ENCODE results near the gene RFX8.

The RFX8 gene

GRCh38 chr2:101428422-101429176, 46.3 kb downstream of the RFX8 start:
- no peaks in the 10 kb centered on the region for H3K36me3 ChIP-seq (ENCODE audit: control insufficient read depth, insufficient read depth, low read length)
- H3K4me3 ChIP-seq (ENCODE audit: extremely low read depth, insufficient read depth, low read length, poor library complexity, severe bottlenecking), result no peak overlapping the region
- 83 to 85% methylated on average over 4 to 5 of the region's 10 CpGs for WGBS, 2 experiments (ENCODE audit: insufficient coverage in 2 of 2)
- H3K4me1 ChIP-seq (ENCODE audit: control insufficient read depth, insufficient read depth, low read length, poor library complexity, severe bottlenecking), result no peaks in the 10 kb centered on the region
- H3K9me3 ChIP-seq (ENCODE audit: control insufficient read depth, low read length), result no peaks in the 10 kb centered on the region
- no peak overlapping the region for H3K27ac ChIP-seq (ENCODE audit: low read depth, low read length, severe bottlenecking)

- Histone ChIP-seq H3K36me3 (ENCODE audit: control insufficient read depth, insufficient read depth, low read length) (no peaks in the 10 kb centered on the region), H3K9me3 (ENCODE audit: control insufficient read depth, low read length) (no peaks in the 10 kb centered on the region), H3K27ac (ENCODE audit: low read depth, low read length, severe bottlenecking) (no peak overlapping the region), H3K4me1 (ENCODE audit: control insufficient read depth, insufficient read depth, low read length, poor library complexity, severe bottlenecking) (no peaks in the 10 kb centered on the region), H3K4me3 (ENCODE audit: extremely low read depth, insufficient read depth, low read length, poor library complexity, severe bottlenecking) (no peak overlapping the region)
- 94 to 97% methylated on average over 11 of the region's 13 CpGs for WGBS, 2 experiments (ENCODE audit: insufficient coverage in 2 of 2)
Measured at GRCh38 chr2:101427743-101428142, 47.2 kb downstream of the RFX8 start.

DNA sequence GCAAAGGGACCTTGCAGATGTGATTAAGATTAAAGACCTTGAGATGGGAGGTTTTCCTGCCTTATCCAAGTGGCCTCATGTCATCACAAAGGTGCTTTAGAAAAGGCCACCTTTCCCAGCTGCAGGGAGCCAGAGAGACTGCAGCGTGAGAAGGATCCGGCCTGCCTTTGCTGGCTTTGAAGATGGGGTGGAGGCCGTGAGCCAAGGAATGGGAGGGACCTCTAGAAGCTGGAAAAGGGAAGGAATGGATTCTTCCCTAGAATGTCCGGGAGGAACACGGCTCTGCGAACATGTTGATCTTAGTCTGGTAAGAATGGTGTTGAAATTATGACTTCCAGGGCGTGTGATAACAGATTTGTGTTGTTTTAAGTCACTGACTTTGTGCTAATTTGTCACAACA, 47.7 kb downstream of the RFX8 start:
- Histone ChIP-seq H3K9me3 (ENCODE audit: control insufficient read depth, low read length) (no peaks in the 10 kb centered on the region), H3K4me3 (ENCODE audit: extremely low read depth, insufficient read depth, low read length, poor library complexity, severe bottlenecking) (no peak overlapping the region), H3K27ac (ENCODE audit: low read depth, low read length, severe bottlenecking) (no peak overlapping the region), H3K36me3 (ENCODE audit: control insufficient read depth, insufficient read depth, low read length) (no peaks in the 10 kb centered on the region), H3K4me1 (ENCODE audit: control insufficient read depth, insufficient read depth, low read length, poor library complexity, severe bottlenecking) (no peaks in the 10 kb centered on the region)
- 91 to 96% methylated on average over 4 to 7 of the region's 7 CpGs for WGBS, 2 experiments (ENCODE audit: insufficient coverage in 2 of 2)

GRCh38 chr2:101426822-101427221, 48.1 kb downstream of the RFX8 start:
- Histone ChIP-seq H3K36me3 (ENCODE audit: control insufficient read depth, insufficient read depth, low read length) (no peaks in the 10 kb centered on the region), H3K27ac (ENCODE audit: low read depth, low read length, severe bottlenecking) (no peak overlapping the region), H3K9me3 (ENCODE audit: control insufficient read depth, low read length) (no peaks in the 10 kb centered on the region), H3K4me3 (ENCODE audit: extremely low read depth, insufficient read depth, low read length, poor library complexity, severe bottlenecking) (no peak overlapping the region), H3K4me1 (ENCODE audit: control insufficient read depth, insufficient read depth, low read length, poor library complexity, severe bottlenecking) (no peaks in the 10 kb centered on the region)
- 91 to 93% methylated on average over 4 to 6 of the region's 7 CpGs for WGBS, 2 experiments (ENCODE audit: insufficient coverage in 2 of 2)

GRCh38 chr2:101420623-101421022, 54.3 kb downstream of the RFX8 start:
- Histone ChIP-seq H3K4me3 (ENCODE audit: extremely low read depth, insufficient read depth, low read length, poor library complexity, severe bottlenecking) (no peak overlapping the region), H3K36me3 (ENCODE audit: control insufficient read depth, insufficient read depth, low read length) (no peaks in the 10 kb centered on the region), H3K27ac (ENCODE audit: low read depth, low read length, severe bottlenecking) (no peak overlapping the region), H3K4me1 (ENCODE audit: control insufficient read depth, insufficient read depth, low read length, poor library complexity, severe bottlenecking) (no peaks in the 10 kb centered on the region), H3K9me3 (ENCODE audit: control insufficient read depth, low read length) (no peaks in the 10 kb centered on the region)
- WGBS, 2 experiments (ENCODE audit: insufficient coverage in 2 of 2), result 87 to 95% methylated on average over 3 to 4 of the region's 4 CpGs

DNA sequence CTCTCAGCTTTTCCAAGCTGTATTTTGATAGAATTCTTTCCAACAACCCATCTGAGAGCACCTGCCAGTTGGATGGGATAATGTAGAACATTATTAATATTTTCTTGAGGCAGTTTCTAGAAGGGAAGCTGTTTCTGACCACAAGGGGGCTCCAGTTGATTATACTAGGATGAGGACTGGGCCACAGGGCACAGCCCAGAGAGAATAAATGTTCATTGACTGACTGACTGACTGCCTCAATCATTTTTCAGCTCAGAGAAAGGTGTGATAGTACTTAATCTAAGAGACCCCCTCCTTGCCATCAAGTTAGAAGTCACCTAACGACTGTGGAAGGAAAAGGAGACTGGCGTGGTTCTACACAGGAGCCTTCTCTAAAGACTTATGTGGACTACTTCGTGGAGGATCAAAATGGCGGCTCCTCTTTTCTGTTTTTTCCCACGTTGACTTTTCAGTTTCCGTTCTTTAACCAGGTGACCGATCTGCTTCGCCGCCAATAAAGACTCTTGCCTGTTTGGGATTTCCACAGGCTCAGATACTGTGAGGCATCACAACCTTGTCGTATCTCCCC, 55.7 kb downstream of the RFX8 start:
- no peaks in the 10 kb centered on the region for H3K4me1 ChIP-seq (ENCODE audit: control insufficient read depth, insufficient read depth, low read length, poor library complexity, severe bottlenecking)

DNA sequence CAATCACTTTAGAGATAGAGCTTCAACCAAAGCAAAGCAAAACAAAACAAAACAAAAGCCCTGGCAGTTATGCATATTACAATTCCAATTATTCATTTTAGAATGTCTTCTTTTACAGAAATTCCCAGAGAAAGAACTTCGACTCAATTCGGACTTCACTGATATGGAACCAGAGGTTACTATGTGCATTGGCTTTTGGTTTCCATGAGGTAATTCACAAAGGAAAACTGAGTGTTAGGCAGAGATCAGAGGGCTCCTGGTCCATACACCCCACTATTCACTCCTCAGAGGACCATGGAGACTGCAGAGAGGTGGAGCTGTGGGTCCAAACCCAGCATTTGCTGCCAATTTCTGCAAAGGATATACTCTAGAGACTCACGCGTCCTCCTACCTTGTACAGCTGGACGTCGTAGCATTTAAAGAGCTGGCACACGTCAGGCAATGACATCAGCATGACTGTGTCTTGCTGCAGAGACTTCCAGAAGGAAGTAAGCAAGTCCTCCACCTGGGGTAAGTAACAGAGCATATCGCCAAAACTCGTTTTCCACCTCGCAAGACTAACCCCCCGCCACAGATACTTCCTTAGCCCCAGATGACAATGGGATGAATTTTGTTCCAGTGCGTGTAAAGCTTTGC, 56.3 kb downstream of the RFX8 start:
- no peaks in the 10 kb centered on the region for H3K4me1 ChIP-seq (ENCODE audit: control insufficient read depth, insufficient read depth, low read length, poor library complexity, severe bottlenecking)
- H3K4me3 ChIP-seq (ENCODE audit: extremely low read depth, insufficient read depth, low read length, poor library complexity, severe bottlenecking), result no peak overlapping the region
- H3K27ac ChIP-seq (ENCODE audit: low read depth, low read length, severe bottlenecking), result no peak overlapping the region
- no peaks in the 10 kb centered on the region for H3K36me3 ChIP-seq (ENCODE audit: control insufficient read depth, insufficient read depth, low read length)
- no peaks in the 10 kb centered on the region for H3K9me3 ChIP-seq (ENCODE audit: control insufficient read depth, low read length)
- WGBS, 2 experiments (ENCODE audit: insufficient coverage in 2 of 2), result 89 to 91% methylated on average over 7 to 10 of the region's 12 CpGs

More for the DNA sequence above, 55.7 kb downstream of the RFX8 start:
- Histone ChIP-seq H3K9me3 (ENCODE audit: control insufficient read depth, low read length) (no peaks in the 10 kb centered on the region), H3K36me3 (ENCODE audit: control insufficient read depth, insufficient read depth, low read length) (no peaks in the 10 kb centered on the region), H3K4me3 (ENCODE audit: extremely low read depth, insufficient read depth, low read length, poor library complexity, severe bottlenecking) (no peak overlapping the region), H3K27ac (ENCODE audit: low read depth, low read length, severe bottlenecking) (no peak overlapping the region)
- 83 to 90% methylated on average over 9 to 10 of the region's 10 CpGs for WGBS, 2 experiments (ENCODE audit: insufficient coverage in 2 of 2)

DNA sequence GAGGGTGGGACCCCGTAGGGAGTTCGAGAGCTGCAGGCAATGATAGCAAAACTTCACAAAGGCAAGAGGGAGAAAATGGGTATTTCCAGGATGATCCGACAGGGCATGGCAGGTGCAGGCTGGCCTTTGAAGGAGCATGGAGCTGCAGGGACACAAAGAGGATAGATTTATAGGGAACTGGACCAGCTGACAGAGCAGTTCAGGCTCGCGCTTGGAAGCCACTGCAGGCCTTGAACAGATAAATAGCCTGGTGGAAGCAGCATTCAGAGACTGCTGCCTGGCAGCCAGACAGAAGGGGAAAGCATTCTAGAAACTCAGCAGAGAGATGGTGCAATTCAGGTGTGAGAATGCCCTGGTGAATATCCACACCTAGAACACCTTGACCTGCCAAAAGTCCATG, 58.3 kb downstream of the RFX8 start:
- H3K27ac ChIP-seq (ENCODE audit: low read depth, low read length, severe bottlenecking), result no peak overlapping the region
- no peak overlapping the region for H3K4me3 ChIP-seq (ENCODE audit: extremely low read depth, insufficient read depth, low read length, poor library complexity, severe bottlenecking)
- 88 to 91% methylated on average over 5 of the region's 5 CpGs for WGBS, 2 experiments (ENCODE audit: insufficient coverage in 2 of 2)
- no peaks in the 10 kb centered on the region for H3K9me3 ChIP-seq (ENCODE audit: control insufficient read depth, low read length)
- H3K4me1 ChIP-seq (ENCODE audit: control insufficient read depth, insufficient read depth, low read length, poor library complexity, severe bottlenecking), result no peaks in the 10 kb centered on the region
- no peaks in the 10 kb centered on the region for H3K36me3 ChIP-seq (ENCODE audit: control insufficient read depth, insufficient read depth, low read length)

DNA sequence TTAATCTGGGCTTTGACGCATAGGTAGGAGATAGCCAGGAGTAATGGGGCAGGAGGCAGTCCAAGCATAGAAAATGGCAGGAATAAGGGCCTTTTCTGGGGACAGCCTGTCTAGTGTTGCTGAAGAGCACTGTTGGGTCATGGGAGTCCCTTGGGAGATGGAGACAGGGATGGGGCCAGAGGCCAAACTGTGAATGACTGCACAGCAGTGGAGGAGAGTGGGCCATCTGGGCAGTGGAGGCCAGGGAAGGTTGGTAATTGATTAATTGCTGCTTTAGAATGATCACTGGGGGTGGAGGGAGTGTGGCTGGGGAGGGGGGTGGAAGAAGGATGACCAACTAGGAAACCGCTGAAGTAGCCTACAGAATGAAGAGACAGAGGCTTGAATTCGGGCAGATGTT, 59.0 kb downstream of the RFX8 start:
- H3K27ac ChIP-seq (ENCODE audit: low read depth, low read length, severe bottlenecking), result no peak overlapping the region
- WGBS, 2 experiments (ENCODE audit: insufficient coverage in 2 of 2), result 92 to 94% methylated on average over 3 of the region's 3 CpGs
- no peaks in the 10 kb centered on the region for H3K4me1 ChIP-seq (ENCODE audit: control insufficient read depth, insufficient read depth, low read length, poor library complexity, severe bottlenecking)

GRCh38 chr2:101415220-101415619, 59.7 kb downstream of the RFX8 start:
- Histone ChIP-seq H3K9me3 (ENCODE audit: control insufficient read depth, low read length) (no peaks in the 10 kb centered on the region), H3K4me3 (ENCODE audit: extremely low read depth, insufficient read depth, low read length, poor library complexity, severe bottlenecking) (no peak overlapping the region), H3K27ac (ENCODE audit: low read depth, low read length, severe bottlenecking) (no peak overlapping the region), H3K36me3 (ENCODE audit: control insufficient read depth, insufficient read depth, low read length) (no peaks in the 10 kb centered on the region), H3K4me1 (ENCODE audit: control insufficient read depth, insufficient read depth, low read length, poor library complexity, severe bottlenecking) (no peaks in the 10 kb centered on the region)
- 100% methylated on average over 1 of the region's 2 CpGs; no CpG with 5 or more reads in 1 of the 2 experiments for WGBS, 2 experiments (ENCODE audit: insufficient coverage in 2 of 2)

More for the DNA sequence above, 59.0 kb downstream of the RFX8 start:
- no peaks in the 10 kb centered on the region for H3K36me3 ChIP-seq (ENCODE audit: control insufficient read depth, insufficient read depth, low read length)
- H3K4me3 ChIP-seq (ENCODE audit: extremely low read depth, insufficient read depth, low read length, poor library complexity, severe bottlenecking), result no peak overlapping the region
- H3K9me3 ChIP-seq (ENCODE audit: control insufficient read depth, low read length), result no peaks in the 10 kb centered on the region
